Urothelium cell line (cell line): ENCODE measurements around the gene USP3.

ENCODE experiments used
- DNase-seq: peaks from one replicate; pipeline ENCODE4 v3.0.0; 2011; ENCODE audit warnings: low spot score, mixed read lengths
- FAIRE-seq: peaks from 2 replicates; lab custom pipeline; 2011; peaks lifted over from hg19 to GRCh38; lab: Jason Lieb, UNC

USP3 gene

GRCh38 chr15:63504247-63504978 lies at the start of gene USP3:
Gene USP3 (plus strand): TSS chr15:63504593. CDS start chr15:63504740, 147 bp downstream.
- FAIRE-seq (no peak), DNase-seq (peak; percentile 97)

GRCh38 chr15:63456258-63456657 lies 48.1 kb upstream of the USP3 start:
- no peak for FAIRE-seq

GRCh38 chr15:63457379-63457778 lies 47.0 kb upstream of the USP3 start:
- DNase-seq (no peak), FAIRE-seq (no peak)

More at GRCh38 chr15:63456258-63456657, 48.1 kb upstream of the USP3 start:
- DNase-seq: no peak

- no peak for FAIRE-seq
- no peak for DNase-seq
These were observed 46.4 kb upstream of the USP3 start for GRCh38 chr15:63458026-63458425.

- DNase-seq: no peak
- peak; percentile 30 for FAIRE-seq
These were observed 45.5 kb upstream of the USP3 start for GRCh38 chr15:63458794-63459395.

- DNase-seq (no peak), FAIRE-seq (no peak)
These were observed 43.9 kb upstream of the USP3 start for GRCh38 chr15:63460210-63461155.

- FAIRE-seq (no peak), DNase-seq (no peak)
These were observed 43.0 kb upstream of the USP3 start for GRCh38 chr15:63461230-63461985.

- DNase-seq (no peak), FAIRE-seq (no peak)
These were observed 42.3 kb upstream of the USP3 start for GRCh38 chr15:63462088-63462487.

- FAIRE-seq (no peak), DNase-seq (no peak)
These were observed 41.4 kb upstream of the USP3 start for GRCh38 chr15:63463036-63463435.

- DNase-seq (no peak), FAIRE-seq (no peak)
These were observed 40.6 kb upstream of the USP3 start for GRCh38 chr15:63463793-63464192.

- FAIRE-seq (no peak), DNase-seq (no peak)
These were observed 39.3 kb upstream of the USP3 start for GRCh38 chr15:63465104-63465503.

- FAIRE-seq (peak; percentile 69), DNase-seq (peak; percentile 83)
These were observed 37.8 kb upstream of the USP3 start for GRCh38 chr15:63466378-63467192.

GRCh38 chr15:63469190-63469589 lies 35.2 kb upstream of the USP3 start:
- no peak for FAIRE-seq
- DNase-seq: no peak

GRCh38 chr15:63469984-63470383 lies 34.4 kb upstream of the USP3 start:
- DNase-seq (no peak), FAIRE-seq (no peak)

- no peak for FAIRE-seq
These were observed 31.2 kb upstream of the USP3 start for GRCh38 chr15:63473007-63473748.

GRCh38 chr15:63473749-63473998 lies 30.7 kb upstream of the USP3 start:
- no peak for DNase-seq
- no peak for FAIRE-seq

More at GRCh38 chr15:63473007-63473748, 31.2 kb upstream of the USP3 start:
- DNase-seq: no peak

GRCh38 chr15:63473999-63474809 lies 30.2 kb upstream of the USP3 start:
- FAIRE-seq (no peak), DNase-seq (no peak)

- no peak for DNase-seq
- FAIRE-seq: no peak
These were observed 29.5 kb upstream of the USP3 start for GRCh38 chr15:63474810-63475316.
